CD4-positive, alpha-beta T cell treated with Interleukin-21 for 1 hour (primary cell): ENCODE data around the gene TENM4.

Experiments
- DNase-seq: peaks from one replicate; pipeline ENCODE4 v3.0.0-alpha.2; 2020

The TENM4 gene

DNA sequence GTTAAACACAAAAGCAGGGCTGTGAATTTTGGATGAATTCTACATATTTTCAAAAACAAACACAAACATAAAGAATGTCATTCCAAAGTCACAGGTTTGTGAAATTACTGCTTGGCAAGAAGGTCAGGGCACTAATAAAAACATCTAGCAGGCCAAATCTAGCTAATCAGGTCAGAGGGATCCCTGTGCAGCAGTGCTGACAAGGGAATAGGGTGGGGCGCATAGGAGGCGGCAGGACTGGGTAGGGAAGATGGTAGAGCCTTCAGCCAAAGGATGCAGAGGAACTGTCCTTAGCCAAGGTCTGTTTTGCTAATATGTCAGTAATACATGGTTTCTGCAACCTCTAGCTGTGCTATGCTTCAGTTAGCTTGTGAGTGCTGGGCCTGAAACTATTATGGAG lies 396.6 kb downstream of the TENM4 start:
- DNase-seq: no peak

DNA sequence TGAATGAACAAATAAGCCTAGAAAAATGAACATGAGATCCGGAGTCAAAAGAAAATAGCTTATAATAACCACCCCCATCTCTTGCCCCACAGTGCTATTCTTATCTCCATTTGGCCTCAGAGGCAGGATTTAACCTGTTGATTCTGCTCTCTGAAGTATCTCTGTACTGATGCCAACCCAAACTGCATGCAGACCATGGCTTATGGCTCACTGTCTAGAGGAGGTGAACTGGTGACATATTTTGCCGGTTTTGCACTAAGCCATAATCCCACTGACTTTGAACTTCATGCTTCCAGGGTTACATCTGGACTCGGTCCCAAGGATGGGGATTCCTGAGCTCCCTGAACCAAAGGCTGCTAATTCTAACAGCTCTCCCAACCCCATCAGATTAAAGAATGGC lies 397.1 kb downstream of the TENM4 start:
- DNase-seq: no peak

DNA sequence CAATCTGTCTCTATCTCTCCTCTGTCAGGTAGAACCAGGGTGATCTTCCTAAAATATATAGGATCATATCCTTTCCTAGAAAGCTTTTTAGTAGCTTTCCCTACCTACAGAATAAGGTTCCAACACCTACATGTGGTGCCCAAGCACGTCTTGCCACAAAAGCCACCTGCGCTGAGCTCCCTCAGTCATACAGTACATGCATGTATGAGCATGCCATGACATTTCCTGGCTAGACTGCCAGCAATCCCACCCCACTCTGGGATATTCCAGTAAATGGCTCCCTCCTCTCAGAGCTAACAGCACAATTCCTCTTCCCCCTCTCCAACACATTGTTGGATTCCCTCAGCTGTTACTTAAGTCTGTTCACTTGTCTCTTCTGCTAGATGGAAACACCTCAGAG lies 398.0 kb downstream of the TENM4 start:
- no peak for DNase-seq

DNA sequence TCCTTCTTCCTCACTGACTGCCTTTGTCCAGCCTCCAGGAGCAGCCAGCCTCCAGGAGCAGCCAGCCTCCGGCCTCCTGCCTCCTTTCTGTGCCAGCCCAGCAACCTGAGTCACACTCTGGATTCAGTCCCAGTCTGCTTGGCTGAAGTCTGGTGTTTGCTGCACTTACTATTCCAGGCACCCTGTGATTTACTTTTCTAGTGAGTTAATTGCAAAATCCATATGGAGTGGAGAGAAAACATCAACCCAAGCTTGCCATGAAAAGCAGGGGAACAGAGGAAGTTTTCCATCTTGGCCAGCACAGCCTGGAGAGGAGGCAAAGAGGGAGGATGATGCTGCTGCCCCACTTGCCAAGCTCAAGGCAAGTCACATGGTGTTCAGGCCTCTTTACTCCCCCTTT lies 400.5 kb downstream of the TENM4 start:
- DNase-seq: no peak

DNA sequence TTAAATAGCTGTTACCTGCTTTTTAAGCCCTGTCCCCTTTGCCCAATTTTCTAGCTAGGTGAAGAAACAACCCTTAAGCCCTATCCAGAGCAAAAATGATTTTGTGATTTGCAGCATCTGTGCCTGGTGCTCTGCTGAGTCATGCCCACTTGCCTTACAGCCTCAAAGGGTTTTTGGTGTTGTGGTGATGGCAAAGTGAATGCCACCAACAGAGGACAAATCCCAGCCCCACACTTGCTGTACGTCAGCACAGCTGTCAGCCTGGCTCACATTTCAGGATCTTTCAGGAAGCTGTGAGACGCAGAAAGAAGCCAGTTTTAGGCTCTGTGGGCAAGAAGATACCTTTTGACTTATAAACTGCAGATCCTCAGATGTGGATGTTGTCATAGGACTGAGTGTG lies 401.7 kb downstream of the TENM4 start:
- no peak for DNase-seq

DNA sequence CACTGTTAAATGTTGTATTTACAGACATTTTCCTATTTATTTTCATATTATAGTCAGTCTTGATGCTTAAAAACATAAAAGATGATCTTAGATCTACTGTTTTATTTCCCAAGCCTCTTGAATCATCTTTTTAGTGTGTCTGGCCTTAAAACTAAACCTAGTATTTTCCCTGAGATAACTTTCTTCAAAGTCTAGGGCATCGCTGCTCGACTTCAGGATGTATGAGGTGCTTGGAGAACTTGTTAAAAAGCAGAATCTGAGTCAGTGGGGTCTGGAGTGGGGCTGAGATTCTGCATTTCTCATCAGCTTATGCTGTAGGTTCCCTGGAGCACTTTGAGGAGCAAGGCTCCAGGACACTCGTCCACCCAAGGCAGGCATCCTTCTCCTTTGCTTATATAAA lies 404.9 kb downstream of the TENM4 start:
- no peak for DNase-seq

DNA sequence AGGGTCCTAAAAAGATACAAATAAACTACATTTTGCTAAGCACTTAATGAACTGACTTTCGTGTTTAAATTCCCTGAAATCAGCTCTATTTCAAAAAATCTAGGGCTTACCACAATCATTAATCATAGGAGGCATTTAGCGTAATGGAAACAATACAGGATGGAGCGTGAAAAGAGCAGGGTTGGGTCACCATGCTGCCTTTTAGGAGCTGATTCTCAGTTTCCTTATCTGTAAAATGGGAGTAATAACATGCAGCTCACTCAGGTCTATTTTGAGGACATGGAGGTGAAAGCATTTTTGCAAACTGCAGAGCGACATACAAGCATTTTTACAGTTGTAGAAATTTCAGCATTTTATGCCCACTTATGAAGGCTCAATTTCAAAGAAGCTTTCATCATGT lies 407.0 kb downstream of the TENM4 start:
- DNase-seq: no peak

DNA sequence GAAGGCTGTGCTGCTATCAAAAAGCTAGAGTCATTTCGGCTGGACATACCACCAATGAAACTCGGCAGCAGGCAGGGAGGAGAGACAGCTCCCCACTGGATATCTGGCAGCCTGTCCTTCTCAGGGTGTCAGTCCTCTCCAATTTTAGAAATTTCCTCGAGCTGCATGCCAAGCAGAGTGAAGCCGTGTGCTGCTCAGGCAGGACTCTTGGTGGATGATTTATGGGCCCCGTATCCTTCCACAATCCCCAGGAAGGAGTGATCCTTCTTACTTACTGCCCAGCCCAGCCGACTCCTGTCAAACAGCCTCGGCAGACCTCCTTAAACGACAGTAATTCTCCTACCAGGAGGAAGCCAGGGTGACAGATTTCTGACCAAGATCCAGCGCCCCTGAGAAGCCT lies 410.4 kb downstream of the TENM4 start:
- no peak for DNase-seq

DNA sequence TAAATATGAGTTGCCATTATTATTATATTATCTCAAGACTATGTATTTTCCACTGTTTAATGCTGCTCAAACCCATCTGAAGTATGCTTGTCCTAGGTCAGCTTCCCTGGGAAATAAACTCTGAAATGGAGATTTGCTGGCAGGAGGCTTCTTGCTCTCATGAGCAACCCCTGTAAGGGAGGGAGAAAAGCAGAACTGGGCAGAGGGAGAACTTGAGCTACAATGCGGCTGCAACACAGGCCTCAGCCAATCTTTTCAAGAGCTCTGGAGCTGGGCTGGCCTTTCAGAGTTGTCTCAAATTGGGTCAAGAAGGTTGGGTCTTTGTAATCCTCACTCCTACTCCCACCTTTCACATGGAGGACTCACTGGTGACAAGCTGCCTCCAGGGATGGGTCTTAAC lies 412.6 kb downstream of the TENM4 start:
- DNase-seq: no peak

DNA sequence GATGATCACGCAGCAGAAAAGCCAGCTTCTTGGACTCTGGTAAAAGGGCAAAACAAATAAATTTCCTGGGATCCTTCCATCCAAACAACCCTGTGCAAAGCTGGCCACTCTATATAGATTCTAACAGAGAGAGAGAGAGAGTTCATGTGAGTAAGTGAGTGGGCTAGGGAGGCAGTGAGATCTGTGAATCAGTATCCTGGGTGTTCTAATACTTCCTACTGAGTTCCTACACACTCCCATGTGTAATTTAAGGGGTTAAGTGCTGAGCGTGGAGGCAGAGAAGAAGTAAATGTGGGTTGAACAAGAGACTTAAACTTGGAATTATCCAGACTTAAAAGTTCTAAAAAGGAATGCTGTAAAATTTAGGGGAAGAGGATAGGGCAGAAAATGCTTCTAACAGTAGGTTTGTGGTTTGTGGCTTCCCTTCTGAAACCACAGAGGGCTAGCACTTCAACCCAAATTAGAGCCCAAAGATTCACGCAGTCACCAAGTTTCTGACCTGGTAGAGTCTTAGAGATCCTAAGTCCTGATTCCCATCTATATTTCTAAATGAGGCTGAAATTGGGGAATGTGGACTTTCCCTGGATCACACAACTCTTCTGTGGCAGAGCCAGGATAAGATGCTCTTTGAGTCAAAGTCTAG lies 413.9 kb downstream of the TENM4 start:
- DNase-seq: no peak

DNA sequence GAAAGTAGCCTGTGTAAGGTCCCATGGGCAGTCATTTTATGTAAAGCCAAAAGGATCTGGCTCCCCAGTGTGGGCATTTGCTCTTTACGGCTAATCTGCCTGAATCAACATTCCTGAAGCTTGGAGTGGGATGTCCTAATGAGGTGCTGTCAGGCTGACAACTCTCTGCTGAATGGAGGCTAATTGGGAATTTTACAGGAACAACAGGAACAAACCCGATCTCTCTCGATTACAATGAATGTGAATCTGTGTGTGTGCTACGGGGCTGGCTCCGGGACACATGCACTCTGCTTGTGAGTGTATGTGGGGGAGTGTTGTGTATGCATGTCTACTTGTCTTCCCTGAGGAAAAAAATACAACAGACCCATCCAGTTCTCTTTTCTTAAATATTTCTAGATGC lies 415.2 kb downstream of the TENM4 start:
- DNase-seq: no peak

DNA sequence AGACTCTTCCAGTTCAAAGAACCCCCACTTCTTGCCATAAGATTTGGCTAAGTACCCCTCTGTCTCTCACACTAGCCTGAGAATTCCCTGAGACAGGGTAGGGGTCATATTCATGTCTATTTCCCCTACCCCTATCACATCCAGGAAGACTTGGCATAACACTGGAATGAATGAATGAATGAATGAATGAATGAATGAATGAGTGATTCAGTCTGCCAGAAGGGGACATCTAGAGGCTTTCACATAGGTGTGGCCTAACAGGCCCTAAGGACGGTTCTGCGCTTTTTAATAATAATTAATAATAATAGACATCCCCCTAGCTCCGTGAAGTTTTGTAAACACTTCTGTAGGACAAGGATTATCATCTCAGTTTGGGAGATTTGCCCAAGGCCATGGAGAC lies 415.7 kb downstream of the TENM4 start:
- DNase-seq: no peak

DNA sequence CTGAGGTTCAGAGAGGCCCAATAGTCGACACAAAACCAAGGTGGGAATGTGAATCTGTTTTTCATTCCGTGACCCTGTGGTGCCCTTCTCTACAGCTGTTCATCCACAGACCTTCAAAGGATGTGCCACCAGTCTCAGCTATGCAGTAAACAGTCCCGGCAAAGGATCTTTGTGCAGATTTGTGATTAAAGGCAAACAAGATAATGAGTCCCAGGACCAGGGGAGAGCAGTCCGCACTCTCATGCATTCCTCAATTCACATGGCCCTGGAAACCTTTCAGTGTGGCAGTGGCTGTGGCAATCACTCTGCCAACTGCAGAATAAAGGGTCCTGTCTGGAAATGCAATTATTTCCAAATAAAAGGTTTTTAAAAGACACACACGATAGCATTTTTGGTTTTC lies 418.6 kb downstream of the TENM4 start:
- DNase-seq: no peak

DNA sequence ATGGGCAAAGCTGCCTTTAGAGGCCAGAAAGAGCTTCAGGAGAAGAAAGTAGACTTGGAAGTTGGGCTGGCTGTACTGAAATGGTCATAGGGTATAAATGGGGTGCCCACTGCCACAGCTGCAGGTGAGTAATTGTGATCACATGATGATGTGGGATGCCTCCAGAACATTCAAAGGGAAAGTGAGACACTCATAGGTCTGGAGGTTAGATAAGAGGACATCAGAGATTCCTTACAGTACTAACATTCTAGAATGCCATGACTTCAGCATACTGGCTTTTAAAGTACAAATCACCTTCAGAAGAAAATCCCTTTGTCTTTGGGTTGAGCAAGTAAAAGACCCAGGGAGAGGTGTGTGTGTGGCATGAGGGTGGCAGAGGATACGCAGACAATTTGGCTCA lies 419.2 kb downstream of the TENM4 start:
- DNase-seq: no peak

DNA sequence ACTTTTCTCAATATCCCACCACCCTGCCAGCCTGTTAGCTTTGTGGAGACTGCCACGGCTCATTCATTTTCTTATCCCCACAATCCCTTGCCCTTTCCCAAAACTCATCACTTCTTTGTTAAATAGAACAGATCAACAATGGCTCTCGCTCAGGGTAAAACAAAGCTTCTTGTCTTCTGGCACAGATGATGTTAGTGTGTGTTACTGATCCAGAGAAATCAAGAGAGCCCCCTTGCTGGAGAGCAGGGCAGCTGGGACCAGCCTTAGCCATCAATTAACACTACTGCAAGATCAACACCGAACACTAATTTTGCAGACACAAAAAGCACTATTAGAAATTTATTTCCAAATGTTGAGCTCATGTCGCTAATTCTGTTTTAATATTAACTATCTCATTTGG lies 420.9 kb downstream of the TENM4 start:
- DNase-seq: no peak

DNA sequence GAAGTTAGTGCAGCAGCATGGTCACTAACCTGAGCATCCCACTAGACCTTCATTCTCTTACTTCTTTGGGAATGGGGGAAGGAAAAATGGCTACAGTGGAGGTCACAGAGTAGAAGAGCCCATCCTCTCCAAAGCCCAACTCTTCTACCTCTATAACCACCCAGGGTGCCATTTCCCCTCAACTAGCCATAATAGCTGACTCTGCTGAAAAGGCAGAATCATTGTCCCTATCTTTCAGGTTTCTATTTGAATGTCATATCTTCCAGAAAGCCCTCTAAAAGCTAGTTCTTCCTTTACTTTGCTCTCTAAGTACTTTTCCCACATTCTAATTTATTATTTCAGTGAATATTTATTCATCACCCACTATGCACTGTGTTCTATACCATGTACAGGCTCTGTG lies 421.6 kb downstream of the TENM4 start:
- DNase-seq: no peak

DNA sequence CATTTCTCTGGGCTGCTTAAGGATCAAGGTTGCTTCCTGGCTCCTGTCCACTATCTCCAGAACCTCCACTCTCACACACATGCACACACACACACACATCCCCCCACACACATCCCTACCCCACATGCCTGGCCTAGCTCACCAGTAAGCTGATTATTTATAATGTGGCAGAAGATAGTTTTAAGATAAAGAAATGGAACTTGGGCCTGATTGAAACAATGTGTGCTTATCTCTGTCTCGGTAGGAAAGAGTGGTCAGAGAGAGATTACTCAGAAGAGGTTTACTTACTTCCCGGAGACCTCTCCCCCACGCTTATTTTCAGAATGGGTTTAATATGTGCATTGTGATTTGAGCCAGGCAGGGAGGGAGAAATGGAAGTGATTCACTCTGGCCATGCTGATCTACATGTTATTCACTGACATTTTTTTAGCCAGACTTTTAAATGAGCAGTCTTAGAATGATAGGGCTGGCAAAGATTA lies 422.4 kb downstream of the TENM4 start:
- DNase-seq: no peak

DNA sequence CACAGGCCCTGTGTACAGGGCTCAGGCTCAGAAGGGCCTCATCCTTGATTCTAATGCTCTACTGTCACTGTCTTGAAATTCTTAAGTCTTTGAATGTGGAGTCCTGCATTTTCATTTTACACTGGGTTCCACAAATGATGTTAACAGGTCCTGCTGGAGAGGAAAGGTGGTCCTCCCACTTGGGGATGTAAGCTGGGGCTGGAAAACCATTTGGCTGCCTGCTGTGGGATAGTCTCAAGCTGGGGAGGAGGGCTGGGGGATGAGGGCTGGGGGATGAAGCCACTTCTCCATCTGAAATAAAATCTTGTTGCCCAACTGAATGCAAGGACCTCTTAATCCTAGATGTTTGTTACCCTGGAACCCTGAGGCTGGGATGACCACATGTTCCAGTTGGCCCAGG lies 423.0 kb downstream of the TENM4 start:
- no peak for DNase-seq

DNA sequence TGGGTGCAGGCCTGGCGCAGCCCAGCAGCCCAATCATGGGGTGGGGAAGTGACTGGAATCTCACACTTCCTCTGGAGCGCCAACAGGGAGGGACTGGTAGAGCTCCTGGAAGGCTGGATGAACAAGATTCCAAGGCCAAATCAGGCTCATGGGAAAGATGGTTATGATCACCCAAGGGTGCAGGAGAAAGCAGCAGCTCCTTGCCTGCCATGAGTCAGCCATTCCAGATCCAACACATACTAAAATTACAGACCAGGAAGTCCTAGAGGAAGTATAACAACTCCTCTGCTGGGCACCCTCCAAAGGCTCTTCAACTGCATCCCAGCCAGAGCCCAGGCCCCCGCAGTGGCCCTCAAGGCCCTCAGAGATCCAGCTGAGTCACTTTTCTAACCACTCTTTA lies 427.3 kb downstream of the TENM4 start:
- no peak for DNase-seq

DNA sequence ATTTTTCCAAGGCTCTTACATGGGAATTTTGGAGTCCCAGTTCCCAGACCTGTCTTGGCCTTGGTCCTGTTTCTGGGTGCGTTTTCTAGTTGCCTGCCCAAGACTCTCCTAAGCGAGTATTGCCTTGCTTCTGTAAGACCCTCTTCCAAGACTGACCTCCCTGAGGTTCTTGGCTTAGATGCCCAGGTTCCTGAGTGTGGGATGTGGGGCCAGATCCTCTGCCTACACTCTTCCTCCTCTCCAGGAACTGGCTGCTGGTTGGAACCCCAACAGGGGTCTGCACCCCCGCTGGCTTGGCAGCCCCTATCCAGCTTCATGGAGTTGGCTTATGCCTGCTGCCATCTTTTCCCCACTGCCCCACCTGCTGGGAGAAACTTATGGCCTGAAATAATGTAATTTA lies 429.5 kb downstream of the TENM4 start:
- no peak for DNase-seq

DNA sequence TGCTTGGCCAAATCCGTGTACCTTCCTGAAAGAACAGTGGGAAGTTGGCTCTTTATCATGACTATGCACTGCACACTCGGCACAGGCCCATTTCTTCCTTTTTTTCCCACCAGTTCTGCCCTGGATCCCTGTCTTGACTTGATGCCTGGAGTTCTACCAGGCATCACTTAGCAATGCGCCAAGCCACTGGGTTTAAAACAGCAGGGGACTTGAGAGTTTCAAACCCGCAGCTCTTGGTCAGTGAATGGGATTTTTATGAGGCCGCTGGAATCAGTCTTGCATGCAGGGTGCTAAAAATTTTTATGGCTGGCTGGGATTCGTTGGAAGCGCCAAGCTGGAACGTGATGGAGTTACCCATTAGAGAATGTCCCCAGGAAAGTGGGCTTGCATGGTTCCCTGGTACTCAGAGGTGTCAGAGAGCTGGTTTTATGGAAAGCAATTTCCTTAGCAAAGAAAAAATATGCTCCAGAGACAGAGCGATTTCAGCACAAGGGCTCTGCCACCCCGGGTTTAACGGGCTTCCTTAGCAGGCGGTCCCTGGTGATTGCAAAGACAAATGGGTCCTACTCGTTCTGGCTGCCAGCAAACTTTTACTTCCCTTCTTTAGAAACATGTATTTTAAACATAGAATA lies 432.9 kb downstream of the TENM4 start:
- no peak for DNase-seq

DNA sequence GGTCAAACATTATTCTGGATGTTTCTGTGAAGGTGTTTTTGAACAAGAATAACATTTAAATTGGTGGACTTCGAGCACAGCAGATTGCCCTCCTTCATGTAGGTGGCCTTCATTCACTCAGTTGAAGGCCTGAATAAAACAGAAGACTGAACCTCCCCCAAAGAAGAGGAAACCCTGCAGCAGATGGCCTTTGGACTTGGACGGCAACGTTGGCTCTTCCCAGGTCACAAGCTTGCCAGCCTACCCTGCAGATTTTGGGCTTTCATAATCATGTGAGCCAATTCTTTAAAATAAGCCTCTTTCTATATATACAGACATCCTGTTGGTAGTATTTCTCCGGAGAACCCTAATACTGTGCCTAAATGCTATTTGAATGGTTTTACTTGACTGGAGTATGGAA lies 434.0 kb downstream of the TENM4 start:
- DNase-seq: no peak

DNA sequence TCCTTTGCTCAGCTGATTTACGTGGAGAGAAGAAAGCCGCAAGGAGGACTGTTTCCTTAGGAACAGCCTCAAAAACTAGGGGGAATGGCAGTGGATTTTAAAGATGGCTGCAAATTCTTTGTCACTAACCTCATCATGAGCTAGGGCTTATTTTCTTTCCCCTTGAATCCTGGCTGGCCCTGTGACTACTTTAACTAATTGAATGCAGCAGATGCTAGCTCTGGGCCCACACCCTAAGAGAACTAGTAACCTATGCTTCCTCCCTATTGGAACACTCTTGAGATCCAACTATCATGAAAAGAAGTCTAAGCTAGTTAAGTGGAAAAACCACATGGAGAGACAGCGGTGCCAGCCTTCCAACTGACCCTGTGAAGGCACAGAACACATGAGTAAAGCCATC lies 444.8 kb downstream of the TENM4 start:
- no peak for DNase-seq

DNA sequence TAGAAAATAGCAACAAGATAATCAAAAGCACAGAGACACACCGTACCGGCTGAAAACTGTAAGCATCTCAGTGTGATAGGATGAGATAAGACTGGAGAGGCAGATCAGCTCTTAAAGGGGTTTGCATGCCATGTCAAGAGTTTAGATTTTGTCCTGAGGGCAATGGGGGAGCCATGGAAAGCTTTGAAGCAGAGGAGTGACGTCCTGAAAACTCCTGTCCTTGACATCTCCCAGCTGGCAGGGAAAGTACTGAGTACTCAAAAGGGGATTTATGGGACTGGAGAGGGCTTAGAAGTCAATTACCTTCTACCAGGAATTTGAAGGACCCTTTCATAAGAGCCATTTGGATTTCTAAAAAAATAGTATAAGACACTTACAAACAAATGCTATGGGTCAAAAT lies 445.7 kb downstream of the TENM4 start:
- no peak for DNase-seq

DNA sequence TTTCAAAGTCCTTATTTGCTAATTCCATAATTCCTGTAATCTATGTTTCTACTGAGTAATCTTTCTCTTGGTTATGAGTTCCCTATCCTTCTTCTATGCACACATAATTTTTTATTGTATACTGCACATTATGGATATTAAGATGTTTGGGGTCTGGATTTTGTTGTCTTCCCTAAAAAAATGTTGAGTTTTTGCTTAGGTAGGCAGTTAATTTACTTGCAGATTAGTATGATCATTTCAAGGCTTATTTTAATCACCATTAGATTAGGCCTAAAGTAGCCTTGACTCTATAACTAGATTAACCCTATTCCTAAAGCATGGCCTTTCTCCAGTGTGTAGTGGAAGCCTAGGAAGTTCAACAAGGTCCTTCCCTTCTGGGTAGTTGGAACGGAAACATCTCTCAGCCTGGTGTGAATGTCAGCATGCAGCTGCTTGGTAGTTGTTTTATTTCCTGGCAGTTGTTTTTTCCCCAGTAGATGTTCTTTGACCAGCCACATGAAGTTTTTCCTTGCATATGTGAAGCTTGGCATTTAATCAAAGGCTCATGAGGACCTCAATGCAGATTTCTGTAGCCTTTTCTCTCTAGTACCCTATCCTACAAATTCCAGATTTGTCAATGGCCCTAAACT lies 446.9 kb downstream of the TENM4 start:
- DNase-seq: no peak
